Neural cell (in vitro differentiated cells): ENCODE data around the gene COPRS. TPM values are rescaled to one million over a fixed set of nuclear protein-coding genes. Genes with fewer than 3 reads are reported as not detected.
A peak's percentile ranks its signal among the peaks of the same experiment; 100 is the strongest.

ENCODE experiments used
- H2AFZ ChIP-seq: fragments of 200-600, 300-800 bp; sonication (generic), shearing (Covaris generic); 2 replicates; pipeline ENCODE4 v1.6.0; 2014; ENCODE audit warnings: low read depth, mild to moderate bottlenecking, antibody characterized with exemption, low read length, moderate library complexity
- H3F3A ChIP-seq: fragments of 200-600 bp; shearing (Covaris generic); 2 replicates; pipeline ENCODE4 v1.6.1; 2016; ENCODE audit warnings: mild to moderate bottlenecking, moderate library complexity, mixed read lengths, antibody characterized with exemption, low read length; ENCODE audit not compliant: insufficient read depth, poor library complexity, severe bottlenecking
- H3K27ac ChIP-seq: fragments of 200-600, 300-800 bp; sonication (generic), shearing (Covaris generic); 2 replicates; pipeline ENCODE4 v1.5.1; 2014; ENCODE audit warnings: mild to moderate bottlenecking, low read length, moderate library complexity
- H3K27me3 ChIP-seq: fragments of 300-800, 200-600 bp; sonication (generic), shearing (Covaris generic); 2 replicates; pipeline ENCODE4 v1.6.0; 2014; ENCODE audit warnings: mild to moderate bottlenecking, low read depth, low read length, moderate library complexity; ENCODE audit not compliant: insufficient read depth
- H3K36me3 ChIP-seq: fragments of 300-800, 200-600 bp; sonication (generic), shearing (Covaris generic); 2 replicates; pipeline ENCODE4 v1.5.1; 2014; ENCODE audit warnings: mild to moderate bottlenecking, antibody characterized with exemption, low read length, moderate library complexity; ENCODE audit not compliant: insufficient read depth
- H3K4me2 ChIP-seq: fragments of 300-800, 200-600 bp; sonication (generic), shearing (Covaris generic); 2 replicates; pipeline ENCODE4 v1.6.0; 2014; ENCODE audit warnings: mild to moderate bottlenecking, low read length
- H3K4me3 ChIP-seq: fragments of 300-800, 200-600 bp; sonication (generic), shearing (Covaris generic); 2 replicates; pipeline ENCODE4 v1.5.1; 2014; ENCODE audit warnings: mild to moderate bottlenecking, low read length, moderate library complexity
- H3K79me2 ChIP-seq: fragments of 200-600 bp; shearing (Covaris generic); replicated peaks from 2 replicates; pipeline ENCODE4 v1.6.0; 2014; ENCODE audit warnings: mild to moderate bottlenecking, low read length, moderate library complexity; ENCODE audit not compliant: insufficient read depth
- H3K9ac ChIP-seq: fragments of 300-800, 200-600 bp; sonication (generic), shearing (Covaris generic); 2 replicates; pipeline ENCODE4 v1.6.1; 2016; ENCODE audit warnings: mild to moderate bottlenecking, low read length, mixed read lengths
- H3K9me2 ChIP-seq: fragments of 200-600 bp; shearing (Covaris generic); 2 replicates; pipeline ENCODE4 v1.6.1; 2016; ENCODE audit warnings: mild to moderate bottlenecking, low read length, mixed read lengths; ENCODE audit not compliant: insufficient read depth
- H3K9me3 ChIP-seq: fragments of 200-600, 300-800 bp; sonication (generic), shearing (Covaris generic); 2 replicates; pipeline ENCODE4 v1.6.1; 2016; ENCODE audit warnings: mild to moderate bottlenecking, mixed run types, low read length, moderate library complexity, mixed read lengths
- H4K20me1 ChIP-seq: fragments of 200-600 bp; shearing (Covaris generic); 2 replicates; pipeline ENCODE4 v1.6.1; 2016; ENCODE audit warnings: mild to moderate bottlenecking, mixed run types; ENCODE audit not compliant: insufficient read depth
- CTCF ChIP-seq: fragments of 450-650 bp; IDR thresholded peaks from 2 replicates; pipeline ENCODE4 v1.5.1; 2014; ENCODE audit warnings: antibody characterized with exemption, mild to moderate bottlenecking, moderate library complexity; ENCODE audit not compliant: poor library complexity, severe bottlenecking
- EP300 ChIP-seq: fragments of 450-650 bp; conservative IDR thresholded peaks from 2 replicates; pipeline ENCODE4 v1.6.1; 2014; ENCODE audit warnings: antibody characterized with exemption, mild to moderate bottlenecking, moderate library complexity; ENCODE audit not compliant: poor library complexity, severe bottlenecking
- EZH2 ChIP-seq: fragments of 200-600, 300-800 bp; shearing (Covaris generic), sonication (generic); IDR thresholded peaks from 2 replicates; pipeline ENCODE4 v1.6.1; 2014; ENCODE audit warnings: antibody characterized with exemption, low read length, borderline replicate concordance, mild to moderate bottlenecking; ENCODE audit not compliant: insufficient read depth, poor library complexity, severe bottlenecking
- MXI1 ChIP-seq: fragments of 450-650 bp; conservative IDR thresholded peaks from 2 replicates; pipeline ENCODE4 v1.6.1; 2014; ENCODE audit warnings: antibody characterized with exemption, mild to moderate bottlenecking; ENCODE audit not compliant: poor library complexity, severe bottlenecking
- POLR2AphosphoS5 ChIP-seq: IDR thresholded peaks from 2 replicates; pipeline ENCODE4 v1.6.1; 2012
- RAD21 ChIP-seq: fragments of 450-650 bp; conservative IDR thresholded peaks from 2 replicates; pipeline ENCODE4 v1.6.1; 2014; ENCODE audit warnings: antibody characterized with exemption, mild to moderate bottlenecking, moderate library complexity
- SMC3 ChIP-seq: fragments of 450-650 bp; conservative IDR thresholded peaks from 2 replicates; pipeline ENCODE4 v1.6.1; 2014; ENCODE audit warnings: antibody characterized with exemption, mild to moderate bottlenecking, moderate library complexity; ENCODE audit not compliant: poor library complexity
- TAF1 ChIP-seq: IDR thresholded peaks from 2 replicates; pipeline ENCODE4 v1.6.1; 2012; ENCODE audit warnings: low read depth
- polyA plus RNA-seq: library from polyadenylated mRNA; depleted of rRNA; stranded (reverse); fragments of >200 nt; gene quantifications from 2 replicates; pipeline ENCODE4 v1.2.3, GENCODE V29; 2014
- TF ChIP-seq, protein P1 (sequence below): IDR thresholded peaks from 2 replicates; pipeline ENCODE4 v1.6.1; 2012; ENCODE audit warnings: borderline replicate concordance

COPRS gene
- polyA plus RNA-seq, 1 donor from 2014 or later = 67.9 TPM

DNA sequence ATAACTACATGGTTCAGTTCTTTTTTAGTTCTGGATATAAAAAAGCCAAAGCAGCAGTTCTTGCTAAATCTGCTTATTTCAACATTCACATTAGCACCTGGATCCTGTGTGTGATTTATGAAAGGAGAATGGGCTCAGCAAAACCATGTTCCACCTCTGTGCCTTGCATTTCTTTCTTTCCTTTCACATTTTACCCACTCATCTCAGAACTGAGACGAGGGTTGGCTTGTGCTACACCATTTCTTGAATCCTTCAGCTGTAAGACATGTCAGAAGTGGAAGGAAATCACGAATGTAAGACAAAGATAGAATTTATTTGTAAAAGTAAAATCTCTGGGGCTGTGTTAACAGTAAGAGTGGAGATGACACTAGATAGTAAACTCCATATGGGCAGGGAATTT is 43.6 kb upstream of the COPRS start:
- Histone ChIP-seq H3K27ac (no peak overlapping the region), H3K9ac (no peak overlapping the region), H3K27me3 (no peaks in the 10 kb centered on the region), H3K79me2 (peaks cover 10% of the 10 kb centered on the region), H3F3A (no peaks in the 10 kb centered on the region), H3K4me3 (no peak overlapping the region), H3K9me2 (no peaks in the 10 kb centered on the region), H3K9me3 (no peaks in the 10 kb centered on the region), H2AFZ (no peak overlapping the region), H4K20me1 (no peaks in the 10 kb centered on the region), H3K36me3 (no peaks in the 10 kb centered on the region), H3K4me2 (no peak overlapping the region)
- TF ChIP-seq POLR2AphosphoS5 (no peak), EP300 (no peak), MXI1 (no peak), SMC3 (no peak), EZH2 (no peak), RAD21 (no peak)
- TF ChIP-seq, protein P1, sequence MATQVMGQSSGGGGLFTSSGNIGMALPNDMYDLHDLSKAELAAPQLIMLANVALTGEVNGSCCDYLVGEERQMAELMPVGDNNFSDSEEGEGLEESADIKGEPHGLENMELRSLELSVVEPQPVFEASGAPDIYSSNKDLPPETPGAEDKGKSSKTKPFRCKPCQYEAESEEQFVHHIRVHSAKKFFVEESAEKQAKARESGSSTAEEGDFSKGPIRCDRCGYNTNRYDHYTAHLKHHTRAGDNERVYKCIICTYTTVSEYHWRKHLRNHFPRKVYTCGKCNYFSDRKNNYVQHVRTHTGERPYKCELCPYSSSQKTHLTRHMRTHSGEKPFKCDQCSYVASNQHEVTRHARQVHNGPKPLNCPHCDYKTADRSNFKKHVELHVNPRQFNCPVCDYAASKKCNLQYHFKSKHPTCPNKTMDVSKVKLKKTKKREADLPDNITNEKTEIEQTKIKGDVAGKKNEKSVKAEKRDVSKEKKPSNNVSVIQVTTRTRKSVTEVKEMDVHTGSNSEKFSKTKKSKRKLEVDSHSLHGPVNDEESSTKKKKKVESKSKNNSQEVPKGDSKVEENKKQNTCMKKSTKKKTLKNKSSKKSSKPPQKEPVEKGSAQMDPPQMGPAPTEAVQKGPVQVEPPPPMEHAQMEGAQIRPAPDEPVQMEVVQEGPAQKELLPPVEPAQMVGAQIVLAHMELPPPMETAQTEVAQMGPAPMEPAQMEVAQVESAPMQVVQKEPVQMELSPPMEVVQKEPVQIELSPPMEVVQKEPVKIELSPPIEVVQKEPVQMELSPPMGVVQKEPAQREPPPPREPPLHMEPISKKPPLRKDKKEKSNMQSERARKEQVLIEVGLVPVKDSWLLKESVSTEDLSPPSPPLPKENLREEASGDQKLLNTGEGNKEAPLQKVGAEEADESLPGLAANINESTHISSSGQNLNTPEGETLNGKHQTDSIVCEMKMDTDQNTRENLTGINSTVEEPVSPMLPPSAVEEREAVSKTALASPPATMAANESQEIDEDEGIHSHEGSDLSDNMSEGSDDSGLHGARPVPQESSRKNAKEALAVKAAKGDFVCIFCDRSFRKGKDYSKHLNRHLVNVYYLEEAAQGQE = no peak

DNA sequence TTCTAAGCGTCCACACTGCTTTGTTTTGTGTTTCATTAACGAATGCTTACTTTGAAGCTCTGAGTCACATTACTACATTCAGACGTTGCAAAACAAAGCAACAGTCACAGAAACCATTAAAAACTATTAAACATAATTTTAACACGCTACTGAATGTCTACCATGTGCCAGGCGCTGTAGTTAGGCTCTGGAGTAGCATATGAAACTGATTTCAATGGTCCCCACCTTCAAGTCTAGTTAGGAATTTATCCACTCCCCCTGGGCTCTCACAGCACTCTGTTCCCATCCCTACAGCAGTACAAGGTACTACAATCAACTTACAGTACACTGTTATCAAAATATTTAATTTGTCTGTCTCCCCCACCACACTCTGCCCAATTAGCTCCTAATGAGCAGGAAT is 41.8 kb upstream of the COPRS start:
- TF ChIP-seq MXI1 (no peak), EP300 (no peak), TAF1 (no peak), EZH2 (no peak), SMC3 (no peak), RAD21 (no peak), POLR2AphosphoS5 (no peak), CTCF (no peak)
- TF ChIP-seq, protein P1 = no peak
- Histone ChIP-seq H3K4me2 (peak overlapping the region; percentile 81), H3K27ac (peak overlapping the region; percentile 61)

More for the DNA sequence above, 41.8 kb upstream of the COPRS start:
- no peaks in the 10 kb centered on the region for H3K9me2 ChIP-seq
- no peaks in the 10 kb centered on the region for H4K20me1 ChIP-seq
- H3K9ac ChIP-seq = peak overlapping the region; percentile 58
- H3K79me2 ChIP-seq = peaks cover 10% of the 10 kb centered on the region
- H3K4me3 ChIP-seq = peak overlapping the region; percentile 69
- H2AFZ ChIP-seq = peak overlapping the region; percentile 76
- H3K27me3 ChIP-seq = no peaks in the 10 kb centered on the region
- H3K9me3 ChIP-seq = no peaks in the 10 kb centered on the region
- H3K36me3 ChIP-seq = no peaks in the 10 kb centered on the region
- H3F3A ChIP-seq = no peaks in the 10 kb centered on the region
